NCI-H1694 treated with DMSO at 0.1 percent for 48 hours (cell line): ENCODE results near the gene CAMTA1.
"Not testable (repeated sequence)": the region's sequence is repeated elsewhere in the genome, so short reads cannot be mapped to it uniquely, and the experiment has no call there.

Experiments used
- DNase-seq: peaks from one replicate; lab custom pipeline; 2025; lab: John Stamatoyannopoulos, UW

The CAMTA1 gene

GRCh38 chr1:7372477-7373120, 587.3 kb downstream of the CAMTA1 start:
- DNase-seq, result no peak

GRCh38 chr1:7373251-7373650, 588.0 kb downstream of the CAMTA1 start:
- no peak for DNase-seq

GRCh38 chr1:7373876-7374562, 588.8 kb downstream of the CAMTA1 start:
- DNase-seq, result no peak

- DNase-seq, result no peak
Observed at GRCh38 chr1:7374563-7375160, 589.4 kb downstream of the CAMTA1 start.

GRCh38 chr1:7375329-7375728, 590.1 kb downstream of the CAMTA1 start:
- no peak for DNase-seq

GRCh38 chr1:7375781-7376660, 590.8 kb downstream of the CAMTA1 start:
- DNase-seq, result no peak

GRCh38 chr1:7376676-7377075, 591.4 kb downstream of the CAMTA1 start:
- DNase-seq, result no peak

GRCh38 chr1:7378346-7379130, 593.3 kb downstream of the CAMTA1 start:
- no peak for DNase-seq

GRCh38 chr1:7379441-7379971, 594.3 kb downstream of the CAMTA1 start:
- DNase-seq, result no peak

GRCh38 chr1:7380068-7380467, 594.8 kb downstream of the CAMTA1 start:
- DNase-seq, result not testable (repeated sequence)

- DNase-seq, result no peak
Observed at GRCh38 chr1:7380712-7381111, 595.5 kb downstream of the CAMTA1 start.

GRCh38 chr1:7381729-7382128, 596.5 kb downstream of the CAMTA1 start:
- not testable (repeated sequence) for DNase-seq

- DNase-seq, result no peak
Observed at GRCh38 chr1:7382971-7383370, 597.7 kb downstream of the CAMTA1 start.

- no peak for DNase-seq
Observed at GRCh38 chr1:7383671-7384520, 598.6 kb downstream of the CAMTA1 start.

GRCh38 chr1:7384679-7385078, 599.4 kb downstream of the CAMTA1 start:
- DNase-seq, result no peak

GRCh38 chr1:7385471-7386225, 600.4 kb downstream of the CAMTA1 start:
- DNase-seq, result no peak

- no peak for DNase-seq
Observed at GRCh38 chr1:7386226-7387052, 601.2 kb downstream of the CAMTA1 start.

GRCh38 chr1:7387053-7387927, 602.0 kb downstream of the CAMTA1 start:
- DNase-seq, result no peak
